ENCODE measurements around the gene ETNK2.
"Not testable (repeated sequence)": the region's sequence is repeated elsewhere in the genome, so short reads cannot be mapped to it uniquely, and the experiment has no call there.

The ETNK2 gene

DNA sequence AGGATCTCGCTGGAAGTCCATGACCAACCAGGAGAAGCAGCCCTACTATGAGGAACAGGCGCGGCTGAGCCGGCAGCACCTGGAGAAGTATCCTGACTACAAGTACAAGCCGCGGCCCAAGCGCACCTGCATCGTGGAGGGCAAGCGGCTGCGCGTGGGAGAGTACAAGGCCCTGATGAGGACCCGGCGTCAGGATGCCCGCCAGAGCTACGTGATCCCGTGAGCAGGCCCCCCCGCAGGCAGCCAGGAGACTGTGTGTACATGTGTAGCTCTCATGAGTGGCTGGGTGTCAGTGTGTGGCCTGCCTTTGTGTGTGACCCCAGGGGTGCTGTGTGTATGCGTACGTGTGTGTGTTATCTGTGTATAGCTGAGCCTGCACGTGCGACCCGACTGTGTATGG is 27.2 kb downstream of the ETNK2 start:
- no peak for DNase-seq

DNA sequence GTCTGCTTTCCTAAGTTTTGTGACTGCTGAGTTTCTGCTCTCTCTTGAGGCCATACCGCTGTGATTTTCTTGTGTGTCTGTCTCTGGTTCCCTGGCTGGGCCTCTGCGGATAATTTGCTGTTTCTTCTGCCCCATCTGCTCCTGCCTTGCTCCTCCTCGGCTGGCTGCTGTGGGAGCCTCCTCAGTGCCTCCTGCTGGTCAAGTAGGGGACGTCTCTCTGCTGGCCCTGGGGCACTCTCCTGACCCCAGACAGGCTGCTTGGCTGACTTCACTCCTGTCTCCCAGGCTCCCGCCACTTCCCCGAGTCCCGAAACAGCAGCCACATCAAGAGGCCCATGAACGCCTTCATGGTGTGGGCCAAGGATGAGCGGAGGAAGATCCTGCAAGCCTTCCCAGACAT is 28.5 kb downstream of the ETNK2 start:
- no peak for DNase-seq

DNA sequence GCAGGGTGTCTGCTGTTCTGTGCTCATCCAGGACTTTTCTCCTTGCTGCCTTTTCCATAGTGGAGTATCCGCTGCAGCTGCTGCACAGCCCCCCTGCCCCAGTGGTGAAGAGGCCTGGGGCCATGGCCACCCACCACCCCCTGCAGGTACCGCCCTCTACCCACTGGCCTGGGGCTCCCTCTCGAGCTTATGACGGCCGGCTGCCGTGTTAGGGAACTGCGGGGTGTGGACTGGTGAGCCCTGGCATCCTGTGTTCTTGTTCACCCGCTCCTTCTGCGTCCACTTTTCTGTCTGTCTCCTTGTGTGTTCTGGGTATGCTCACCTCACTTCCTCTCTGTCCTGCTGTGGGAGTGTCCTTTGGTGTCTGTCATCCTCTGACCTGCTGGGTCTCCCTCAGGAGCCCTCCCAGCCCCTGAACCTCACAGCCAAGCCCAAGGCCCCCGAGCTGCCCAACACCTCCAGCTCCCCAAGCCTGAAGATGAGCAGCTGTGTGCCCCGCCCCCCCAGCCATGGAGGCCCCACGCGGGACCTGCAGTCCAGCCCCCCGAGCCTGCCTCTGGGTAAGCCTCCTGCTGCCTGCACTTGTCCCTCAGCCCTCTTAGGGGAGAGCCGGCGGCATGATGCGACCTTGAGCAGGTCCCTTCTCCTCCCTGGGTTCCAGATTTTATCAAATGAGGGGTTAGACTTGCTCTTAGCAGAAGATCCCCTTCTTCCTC is 29.8 kb downstream of the ETNK2 start:
- no peak for DNase-seq

DNA sequence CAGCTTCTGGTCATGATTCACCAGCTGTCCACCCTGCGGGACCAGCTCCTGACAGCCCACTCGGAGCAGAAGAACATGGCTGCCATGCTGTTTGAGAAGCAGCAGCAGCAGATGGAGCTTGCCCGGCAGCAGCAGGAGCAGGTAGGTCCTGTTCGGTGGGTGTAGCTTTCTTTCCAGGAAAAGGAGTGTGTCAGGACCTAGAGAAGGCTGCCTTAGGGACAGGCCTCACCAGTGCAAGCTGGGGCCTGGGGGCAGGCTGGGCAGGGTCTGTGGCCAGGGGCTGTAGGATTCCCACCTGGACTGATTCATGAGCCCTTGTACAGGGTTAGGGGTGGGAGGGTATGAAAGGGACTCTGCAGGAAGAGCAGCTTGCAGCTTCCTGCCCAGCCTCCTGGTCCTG is 35.3 kb downstream of the ETNK2 start:
- no peak for DNase-seq

DNA sequence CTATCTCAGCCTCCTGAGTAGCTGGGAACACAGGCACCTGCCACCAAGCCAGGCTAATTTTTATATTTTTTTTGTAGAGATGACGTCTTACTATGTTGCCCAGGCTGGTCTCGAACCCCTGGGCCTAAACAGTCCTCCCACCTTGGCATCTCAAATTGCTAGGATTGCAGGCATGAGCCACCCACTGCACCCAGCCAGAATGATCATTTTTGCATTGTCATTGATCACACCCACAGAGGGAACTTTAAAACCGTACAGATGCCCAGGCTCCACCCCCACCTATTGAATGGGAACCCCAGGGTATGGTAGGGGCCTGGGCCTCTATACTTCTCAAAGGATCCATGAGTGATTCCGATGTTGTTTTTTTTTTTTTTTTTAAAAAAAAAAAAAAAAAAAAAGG is 36.7 kb downstream of the ETNK2 start:
- DNase-seq = no peak

DNA sequence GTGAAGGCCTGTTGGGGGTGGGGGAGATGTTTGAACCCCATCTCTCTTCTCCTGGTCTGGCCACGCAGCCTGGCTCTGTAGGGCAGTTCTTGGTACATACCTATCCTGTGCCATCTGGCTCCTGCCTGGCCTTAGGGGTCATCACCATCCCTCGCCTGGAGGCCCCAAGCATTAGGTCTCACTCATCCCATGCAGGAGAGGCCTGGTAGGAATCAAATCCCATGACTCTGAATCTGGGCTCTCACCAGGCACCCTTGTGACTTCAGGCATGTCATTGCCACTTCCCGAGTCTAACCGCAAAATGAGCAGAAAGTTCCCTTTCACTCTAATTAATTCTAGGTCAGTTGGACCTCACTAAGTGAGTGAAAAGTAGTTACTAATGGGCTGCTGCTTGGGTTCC is 37.2 kb downstream of the ETNK2 start:
- no peak for DNase-seq

DNA sequence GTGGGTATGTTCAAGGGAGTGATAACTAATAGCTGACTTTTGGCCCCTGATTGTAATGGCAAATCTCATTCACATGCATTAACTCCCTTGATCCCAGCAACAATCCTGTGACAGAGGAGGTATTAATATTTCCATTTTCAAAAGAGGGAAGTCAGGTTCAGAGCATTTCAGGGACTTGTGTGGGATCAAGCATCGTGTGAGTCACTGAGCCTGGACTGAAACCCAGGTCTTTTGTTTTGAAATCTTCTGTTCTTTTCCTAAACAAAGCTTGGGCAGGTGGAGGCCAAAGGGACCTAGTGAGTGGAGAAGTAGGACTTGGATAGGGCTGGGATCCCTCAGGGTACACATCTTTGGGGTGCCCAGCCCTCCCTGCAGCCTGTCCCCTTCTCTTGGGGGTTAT is 37.9 kb downstream of the ETNK2 start:
- no peak for DNase-seq

DNA sequence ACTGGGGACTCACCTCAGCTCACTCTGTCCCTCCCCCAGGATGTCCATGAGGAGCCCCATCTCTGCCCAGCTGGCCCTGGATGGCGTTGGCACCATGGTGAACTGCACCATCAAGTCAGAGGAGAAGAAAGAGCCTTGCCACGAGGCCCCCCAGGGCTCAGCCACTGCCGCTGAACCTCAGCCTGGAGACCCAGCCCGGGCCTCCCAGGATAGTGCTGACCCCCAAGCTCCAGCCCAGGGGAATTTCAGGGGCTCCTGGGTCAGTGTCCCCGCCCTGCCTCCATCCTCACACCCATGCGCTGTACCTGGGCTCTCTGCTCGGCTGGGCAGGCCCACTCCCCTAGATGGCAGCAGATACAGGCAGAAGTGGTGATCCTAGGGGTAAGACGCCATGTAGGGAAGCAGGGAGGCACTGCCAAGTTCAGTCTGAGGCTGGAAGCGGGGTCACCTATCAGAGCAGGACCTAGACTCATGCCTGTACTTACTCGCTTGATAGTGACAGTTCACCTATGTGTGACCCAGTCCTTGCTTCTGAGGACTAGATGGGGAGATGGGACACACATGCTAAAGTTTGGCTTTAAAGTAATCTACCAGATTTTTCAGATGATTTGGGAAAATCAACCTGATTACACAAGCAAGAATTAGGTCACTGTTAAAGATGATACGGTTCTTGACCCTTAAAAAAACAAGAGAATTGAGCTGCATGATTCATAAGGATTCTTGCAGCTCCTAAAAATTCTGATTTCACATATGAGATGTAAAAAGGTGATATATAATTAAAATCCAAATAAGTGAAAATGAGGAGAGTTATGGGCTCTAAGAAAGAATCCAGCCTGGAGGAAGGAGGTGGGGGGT is 38.7 kb downstream of the ETNK2 start:
- no peak for DNase-seq

DNA sequence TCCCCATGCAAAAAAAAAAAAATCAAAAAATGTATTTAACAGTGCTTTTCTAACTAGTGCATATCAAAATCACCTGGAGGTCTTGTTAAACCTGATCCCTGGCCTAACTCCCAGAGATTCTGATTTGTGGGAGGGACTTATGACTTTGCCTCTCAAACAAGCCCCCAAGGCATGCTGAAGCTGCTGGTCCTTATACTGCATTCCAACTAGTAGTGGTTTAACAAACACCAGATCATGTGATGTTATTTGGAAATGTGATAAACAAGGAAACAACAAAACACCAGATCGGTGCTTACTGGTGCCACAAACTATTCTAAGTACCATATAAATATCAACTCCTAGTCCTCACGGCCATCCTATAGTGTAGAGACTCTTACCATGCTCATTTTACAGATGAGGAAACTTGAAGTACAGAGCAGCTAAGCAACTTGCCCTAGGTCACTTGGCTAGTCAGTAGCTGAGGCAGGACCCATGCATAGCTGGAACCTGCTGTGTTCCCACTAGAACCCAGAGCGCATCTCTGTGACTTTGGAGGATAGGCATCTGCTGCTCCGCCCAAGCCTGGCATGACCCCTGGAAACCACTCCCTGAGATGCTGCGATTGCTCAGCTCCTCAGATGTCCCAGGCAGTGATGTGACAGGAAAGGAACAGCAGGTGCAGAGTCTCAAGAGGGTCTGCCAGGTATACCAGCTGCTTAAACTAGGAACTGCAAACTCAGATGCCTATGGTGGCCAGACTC is 40.8 kb downstream of the ETNK2 start:
- DNase-seq = no peak

DNA sequence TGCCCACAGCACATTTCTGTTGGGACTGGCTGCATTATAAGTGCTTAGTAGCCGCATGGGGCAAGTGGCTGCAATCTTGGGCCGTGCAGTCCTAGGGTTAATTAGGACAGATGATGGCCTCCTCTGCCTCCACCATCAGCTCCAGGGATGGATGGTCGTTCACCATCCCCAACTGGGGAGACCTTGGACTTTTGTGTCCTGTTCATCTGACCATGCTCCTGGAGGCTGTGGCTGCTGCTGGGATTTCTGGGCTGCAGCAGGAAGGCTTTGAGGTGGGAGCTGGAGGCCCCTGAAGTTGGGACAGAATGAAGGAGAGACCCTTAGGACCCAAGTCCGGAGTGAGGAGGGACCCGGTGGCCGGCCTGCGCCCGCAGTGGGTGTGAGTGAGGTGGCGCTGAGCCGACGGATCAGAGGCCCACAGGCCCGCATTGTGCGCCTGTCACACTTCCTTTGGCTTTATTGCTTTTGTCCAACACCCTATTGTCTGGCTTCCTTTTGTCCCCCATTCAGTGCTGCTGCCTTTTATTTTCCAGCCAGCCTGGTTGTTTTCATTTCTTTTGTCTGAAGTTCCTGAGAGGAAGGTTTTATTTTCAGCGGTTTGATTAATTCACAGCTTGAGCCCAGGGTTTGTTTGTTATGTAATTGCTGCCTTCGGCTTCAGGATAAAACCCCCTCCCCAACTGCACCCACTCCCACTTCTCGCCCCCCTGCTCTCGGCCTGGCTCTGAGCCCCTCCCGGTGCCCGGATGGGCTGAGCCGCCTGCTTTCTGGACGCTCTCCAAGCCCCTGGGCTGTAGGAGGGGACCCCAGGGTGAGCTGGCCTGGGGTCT is 43.3 kb downstream of the ETNK2 start:
- DNase-seq = no peak

DNA sequence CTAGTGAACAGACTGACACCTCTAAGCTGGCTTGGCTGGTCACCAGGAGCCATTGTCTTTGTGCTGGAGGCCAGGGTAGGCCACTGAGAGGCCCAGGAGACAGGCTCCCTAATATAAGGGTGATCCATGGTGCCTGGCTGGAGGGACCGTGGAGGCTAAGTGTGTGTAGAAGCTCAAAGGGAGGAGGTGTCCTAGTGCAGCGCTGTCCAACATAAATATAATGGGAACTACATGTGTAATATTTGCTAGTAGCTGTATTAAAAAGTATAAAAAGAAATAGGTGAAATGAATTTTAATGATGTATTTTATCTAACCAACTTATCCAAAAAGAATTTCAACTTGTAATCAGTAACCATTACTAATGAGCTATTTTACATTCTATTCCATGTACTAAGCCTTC is 44.0 kb downstream of the ETNK2 start:
- no peak for DNase-seq

DNA sequence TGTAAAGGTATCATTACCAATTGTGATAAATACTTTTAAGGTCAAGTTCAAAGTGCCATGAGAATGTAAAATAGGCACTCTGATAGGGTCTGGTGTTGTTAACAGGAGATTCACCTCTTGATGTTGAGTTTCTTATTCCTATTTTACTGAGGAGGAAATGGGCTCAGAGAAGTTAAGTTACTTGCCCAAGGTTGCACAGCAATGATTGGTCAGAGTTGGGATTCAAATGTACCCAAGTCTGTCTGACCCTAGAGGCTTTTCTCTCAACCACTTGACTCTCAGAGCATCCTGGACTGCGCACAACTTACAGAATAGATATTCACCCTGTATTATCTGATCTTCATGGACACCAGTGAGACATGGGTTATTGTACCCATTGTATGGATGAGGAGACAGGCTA is 45.0 kb downstream of the ETNK2 start:
- no peak for DNase-seq

DNA sequence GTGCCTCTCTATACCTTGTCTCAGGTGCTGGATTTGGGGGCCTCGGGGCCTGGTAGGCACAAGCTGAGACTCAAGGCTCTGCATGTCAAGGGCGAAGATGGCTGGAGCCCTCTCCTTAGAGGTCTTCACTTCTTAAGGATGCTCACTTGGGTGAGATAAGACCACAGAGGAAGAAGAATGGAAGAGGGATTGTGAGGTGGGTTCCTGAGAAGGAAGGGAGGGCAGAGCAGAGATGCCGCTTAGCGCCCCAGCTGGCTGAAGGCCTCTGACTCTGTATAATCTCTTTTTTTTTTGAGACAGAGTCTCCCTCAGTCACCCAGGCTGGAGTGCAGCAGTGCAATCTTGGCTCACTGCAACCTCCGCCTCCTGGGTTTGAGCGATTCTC is 46.7 kb downstream of the ETNK2 start:
- DNase-seq = no peak

DNA sequence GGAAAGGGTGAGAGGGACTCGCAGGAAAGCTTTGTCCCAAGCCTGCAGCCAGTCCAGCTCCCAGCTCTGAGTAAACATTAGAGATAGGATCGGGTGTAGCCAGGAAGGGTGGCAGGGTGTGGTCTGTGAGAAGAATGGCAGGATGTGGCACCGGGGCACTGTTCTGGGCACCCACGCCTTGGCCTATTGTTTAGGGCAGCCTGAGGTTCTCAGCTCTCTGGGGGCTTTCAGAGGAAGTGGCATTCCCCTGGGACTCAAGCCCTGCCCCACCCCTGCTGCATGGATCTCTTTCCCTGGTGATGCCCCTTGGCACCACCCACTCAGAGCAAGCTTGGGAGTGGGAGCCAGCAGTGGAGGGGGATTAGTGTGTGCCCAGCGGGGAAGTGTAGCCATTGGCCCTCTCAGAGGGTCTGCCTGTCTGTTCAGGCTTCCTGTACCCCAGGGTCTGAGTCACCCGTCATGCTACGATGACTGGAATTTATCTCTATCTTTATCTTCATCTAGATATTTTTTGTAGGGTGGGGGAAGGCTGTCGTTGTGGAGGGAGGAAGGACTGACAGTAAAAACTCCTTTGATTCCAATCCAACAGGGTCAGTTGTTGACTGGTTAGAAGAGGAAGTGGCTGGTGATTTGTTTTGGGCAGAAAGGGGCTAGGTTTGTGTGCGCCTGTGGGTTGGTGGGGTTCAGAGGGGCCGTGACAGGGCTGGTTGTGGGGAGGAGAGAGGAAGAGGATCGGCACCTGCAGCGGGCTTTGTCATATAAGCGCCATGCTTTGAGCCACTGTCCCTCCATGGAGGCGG is 47.3 kb downstream of the ETNK2 start:
- no peak for DNase-seq

DNA sequence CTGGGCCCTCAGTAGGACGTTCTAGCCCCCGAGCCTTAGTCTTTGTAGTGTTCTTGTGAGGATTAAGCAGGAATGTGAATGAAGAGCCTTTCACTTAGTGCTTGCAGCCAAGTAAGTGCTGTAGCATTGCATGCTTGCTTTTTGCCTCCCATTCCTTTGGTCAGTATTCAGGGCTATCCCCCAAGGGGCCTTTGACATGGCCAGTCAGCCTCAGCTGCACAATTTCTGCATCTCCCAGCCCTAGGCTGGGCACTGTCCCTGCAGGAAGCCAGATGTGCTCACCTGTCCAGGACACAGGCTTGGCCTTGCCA is 48.5 kb downstream of the ETNK2 start:
- DNase-seq = no peak

DNA sequence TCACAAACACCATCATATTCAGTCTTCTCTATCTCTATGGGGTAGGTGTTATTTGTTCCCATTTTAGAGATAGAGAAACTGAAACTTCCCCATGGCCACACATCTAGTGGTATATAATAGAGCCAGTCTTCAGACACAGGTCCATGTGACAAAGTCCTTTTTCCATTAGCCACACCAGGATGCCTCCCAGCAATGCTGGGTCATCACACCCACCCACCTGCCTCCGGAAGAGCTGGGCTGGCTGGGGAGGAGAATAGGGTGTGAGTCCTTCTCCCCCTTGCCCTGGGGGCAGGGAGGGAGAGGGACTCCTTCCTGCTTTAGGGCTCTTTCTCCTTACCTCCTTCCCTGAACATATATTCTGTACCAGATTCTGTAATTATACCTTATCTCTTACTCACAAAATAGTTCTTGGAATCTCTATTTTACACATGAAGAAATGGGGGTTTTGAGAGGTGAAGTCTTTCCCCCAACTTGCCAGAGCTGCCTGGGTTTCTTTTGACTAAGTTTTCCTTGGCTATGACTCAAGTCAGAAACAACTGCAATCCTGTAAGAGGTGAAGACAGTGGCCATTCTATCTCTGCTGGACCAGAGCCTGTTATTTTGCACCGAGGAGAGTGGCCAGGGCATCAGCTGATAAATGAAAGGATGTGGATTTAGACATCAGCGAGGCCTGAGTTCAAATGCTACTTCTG is 49.0 kb downstream of the ETNK2 start:
- no peak for DNase-seq

DNA sequence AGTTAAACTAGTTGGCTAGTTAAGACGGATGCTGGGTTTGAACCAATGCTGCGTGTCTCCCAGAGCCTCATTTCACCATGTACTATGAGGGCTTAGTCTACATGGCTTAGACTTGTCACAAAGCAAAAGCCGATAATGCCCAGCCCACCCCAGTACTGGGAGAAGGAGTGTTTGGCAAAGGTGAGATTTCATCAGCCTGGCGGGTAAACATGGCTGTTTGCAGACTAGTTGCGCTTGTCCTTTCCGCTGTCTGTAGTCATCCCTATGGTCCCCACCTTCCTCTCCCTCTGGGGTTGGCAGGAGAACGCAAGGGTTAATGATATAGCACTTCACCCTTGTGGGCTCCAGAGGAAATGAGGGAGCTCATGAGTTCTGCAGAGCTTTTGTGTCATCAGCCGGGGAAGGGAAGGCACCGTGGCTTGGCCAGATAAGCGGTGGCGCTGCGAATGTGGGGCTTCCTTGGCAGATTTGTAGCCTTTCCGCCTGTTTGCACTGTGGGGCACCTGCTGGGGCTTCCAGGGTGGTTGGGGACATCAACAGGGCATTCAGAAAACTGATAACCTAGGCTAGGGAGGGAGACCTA is 49.7 kb downstream of the ETNK2 start:
- no peak for DNase-seq

DNA sequence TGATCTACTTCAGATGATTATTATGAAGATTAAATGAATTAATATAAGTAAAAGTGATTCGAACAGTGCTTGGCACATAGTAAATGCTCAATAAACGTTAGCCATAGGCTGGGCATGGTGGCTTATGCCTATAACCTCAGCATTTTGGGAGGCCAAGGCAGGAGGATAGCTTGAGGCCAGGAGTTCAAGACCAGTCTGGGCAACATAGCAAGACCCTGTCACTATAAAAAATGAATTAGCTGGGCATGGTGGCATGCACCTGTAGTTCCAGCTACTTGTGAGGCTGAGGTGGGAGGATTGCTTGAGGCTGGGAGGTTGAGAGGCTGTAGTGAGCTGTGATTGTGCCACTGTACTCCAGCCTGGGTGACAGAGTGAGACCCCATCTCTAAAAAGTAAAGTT is 52.1 kb downstream of the ETNK2 start:
- DNase-seq = not testable (repeated sequence)

DNA sequence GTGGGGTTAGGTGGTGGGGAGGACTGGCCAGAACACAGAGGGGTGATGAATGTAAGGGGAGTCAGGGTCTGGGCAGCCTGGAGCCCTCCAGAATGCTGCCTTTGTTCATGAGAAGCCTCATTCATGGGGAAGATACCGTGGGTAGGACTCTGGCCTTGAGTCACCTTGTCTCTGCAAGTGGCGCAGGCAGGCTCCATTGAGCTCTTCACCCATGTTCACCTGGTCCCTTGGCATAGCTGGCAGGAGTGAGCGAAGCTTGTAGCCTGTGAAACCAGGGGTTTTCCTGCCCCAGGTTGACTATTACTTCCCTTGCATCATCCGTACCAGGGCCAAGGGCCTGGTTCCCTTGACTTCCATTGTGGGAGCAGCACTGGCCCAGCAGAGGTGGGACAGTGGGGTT is 53.2 kb downstream of the ETNK2 start:
- no peak for DNase-seq

DNA sequence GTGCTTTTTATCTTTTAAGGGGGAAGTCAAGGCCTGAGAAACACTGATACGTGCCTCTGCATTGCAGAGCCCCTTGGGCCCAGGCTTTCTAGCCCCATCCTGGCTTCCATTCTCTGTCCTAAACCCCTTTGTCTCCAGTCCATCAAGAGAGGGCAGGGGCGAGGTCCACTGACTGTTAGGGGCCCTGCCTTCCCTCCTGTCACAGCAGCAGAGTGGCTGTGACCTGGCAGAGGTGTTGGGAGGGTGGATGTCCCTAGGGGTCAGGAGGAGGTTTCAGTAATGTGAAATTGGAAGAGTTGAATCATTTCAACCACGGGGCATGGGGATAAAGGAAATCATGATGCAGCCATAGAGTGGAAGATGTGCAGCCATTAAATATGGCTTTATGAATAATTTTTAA is 54.9 kb downstream of the ETNK2 start:
- no peak for DNase-seq

Data from activated naive CD4-positive, alpha-beta T cell (primary cell).